ENCODE measurements around the gene CACNA1C.

DNA sequence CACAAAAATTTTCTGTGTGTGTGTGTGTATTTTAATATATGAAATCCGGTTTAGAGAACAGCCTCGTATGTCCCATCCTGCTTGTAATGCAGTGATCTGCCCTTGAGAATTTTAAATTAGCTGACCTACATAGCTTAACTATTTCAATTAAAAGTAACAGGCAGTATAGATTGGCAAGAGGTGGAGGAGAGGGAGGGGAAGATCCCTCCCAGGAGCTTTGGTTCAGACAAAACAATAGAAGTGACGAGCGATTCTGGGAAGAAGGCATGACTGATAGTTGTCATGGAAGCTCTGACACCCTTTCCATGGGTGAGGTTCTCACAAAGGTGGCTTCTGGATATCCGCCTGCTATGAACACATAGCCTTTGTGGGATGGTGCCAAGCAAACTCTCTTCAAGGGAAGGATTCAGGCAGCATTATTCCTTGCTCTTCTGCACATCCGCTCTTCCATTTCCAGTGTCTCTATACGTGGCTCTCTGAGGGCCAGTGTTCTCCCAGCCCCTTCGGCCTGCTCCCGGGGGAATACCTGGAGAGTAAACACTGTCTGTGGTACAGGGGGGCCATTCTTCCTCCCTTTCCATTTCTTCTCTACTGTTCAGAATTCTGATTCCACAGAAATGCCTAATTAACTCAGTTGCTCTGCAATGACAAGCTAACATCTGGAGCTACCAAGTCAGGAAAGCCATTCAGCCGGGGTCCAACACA is 182.0 kb downstream of the CACNA1C start:
- TF ChIP-seq CTCF (IDR thresholded peaks at IDR 0.05) (no peak), POLR2A (IDR thresholded peaks at IDR 0.05) (no peak)
